Skin of body (tissue), 2 donors: Measurements from ENCODE around the gene STAT3. TPM values are rescaled to one million over a fixed set of nuclear protein-coding genes. Genes with fewer than 3 reads are reported as not detected.
"Not testable (repeated sequence)": the region's sequence is repeated elsewhere in the genome, so short reads cannot be mapped to it uniquely, and the experiment has no call there.

ENCODE experiments used
- DNase-seq: peaks from one replicate; lab custom pipeline; 2025; lab: John Stamatoyannopoulos, UW
- total RNA-seq: library from RNA; depleted of rRNA; stranded (reverse); fragments of >200 nt; gene quantifications from one replicate; pipeline ENCODE4 v1.2.3, GENCODE V29; 2014

STAT3 gene
- total RNA-seq, 1 donor from 2014 or later, result 107 TPM

DNA sequence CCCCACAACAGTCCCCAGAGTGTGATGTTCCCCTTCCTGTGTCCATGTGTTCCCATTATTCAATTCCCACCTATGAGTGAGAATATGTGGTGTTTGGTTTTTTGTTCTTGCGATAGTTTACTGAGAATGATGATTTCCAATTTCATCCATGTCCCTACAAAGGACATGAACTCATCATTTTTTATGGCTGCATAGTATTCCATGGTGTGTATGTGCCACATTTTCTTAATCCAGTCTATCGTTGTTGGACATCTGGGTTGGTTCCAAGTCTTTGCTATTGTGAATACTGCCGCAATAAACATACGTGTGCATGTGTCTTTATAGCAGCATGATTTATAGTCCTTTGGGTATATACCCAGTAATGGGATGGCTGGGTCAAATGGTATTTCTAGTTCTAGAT lies 123.9 kb downstream of the STAT3 start:
- DNase-seq, result not testable (repeated sequence)

Other genes starting within 250 kb of the STAT3 start
- gene RAB5C, start 233.5 kb downstream of the STAT3 start, total RNA-seq, result 38.8 TPM
- gene KCNH4, start 207.3 kb downstream of the STAT3 start, total RNA-seq, result not detected
- not detected for gene HCRT, start 203.0 kb downstream of the STAT3 start, total RNA-seq
- gene GHDC, start 193.9 kb downstream of the STAT3 start, total RNA-seq, result 5.4 TPM
- 35.6 TPM for gene STAT5B, start 112.1 kb downstream of the STAT3 start, total RNA-seq
- gene STAT5A, start 99.9 kb downstream of the STAT3 start, total RNA-seq, result 27.8 TPM
- gene CAVIN1, start 34.8 kb upstream of the STAT3 start, total RNA-seq, result 178 TPM
- gene ATP6V0A1, start 70.4 kb upstream of the STAT3 start, total RNA-seq, result 84.6 TPM
- 9.5 TPM for gene NAGLU, start 147.8 kb upstream of the STAT3 start, total RNA-seq
- gene HSD17B1, start 164.5 kb upstream of the STAT3 start, total RNA-seq, result 0.59 TPM
- 14.6 TPM for gene COASY, start 173.7 kb upstream of the STAT3 start, total RNA-seq
- 24.5 TPM for gene MLX, start 178.7 kb upstream of the STAT3 start, total RNA-seq
- 3.2 TPM for gene PSMC3IP, start 189.3 kb upstream of the STAT3 start, total RNA-seq
- 40.2 TPM for gene RETREG3, start 220.9 kb upstream of the STAT3 start, total RNA-seq
- 12.5 TPM for gene TUBG1, start 221.2 kb upstream of the STAT3 start, total RNA-seq